ENCODE results near the gene ACP7. TPM values are rescaled to one million over a fixed set of nuclear protein-coding genes. Genes with fewer than 3 reads are reported as not detected.

Gene ACP7
- total RNA-seq, 2 donors from 2014 or later, result 0.80 TPM; not detected in 1

DNA sequence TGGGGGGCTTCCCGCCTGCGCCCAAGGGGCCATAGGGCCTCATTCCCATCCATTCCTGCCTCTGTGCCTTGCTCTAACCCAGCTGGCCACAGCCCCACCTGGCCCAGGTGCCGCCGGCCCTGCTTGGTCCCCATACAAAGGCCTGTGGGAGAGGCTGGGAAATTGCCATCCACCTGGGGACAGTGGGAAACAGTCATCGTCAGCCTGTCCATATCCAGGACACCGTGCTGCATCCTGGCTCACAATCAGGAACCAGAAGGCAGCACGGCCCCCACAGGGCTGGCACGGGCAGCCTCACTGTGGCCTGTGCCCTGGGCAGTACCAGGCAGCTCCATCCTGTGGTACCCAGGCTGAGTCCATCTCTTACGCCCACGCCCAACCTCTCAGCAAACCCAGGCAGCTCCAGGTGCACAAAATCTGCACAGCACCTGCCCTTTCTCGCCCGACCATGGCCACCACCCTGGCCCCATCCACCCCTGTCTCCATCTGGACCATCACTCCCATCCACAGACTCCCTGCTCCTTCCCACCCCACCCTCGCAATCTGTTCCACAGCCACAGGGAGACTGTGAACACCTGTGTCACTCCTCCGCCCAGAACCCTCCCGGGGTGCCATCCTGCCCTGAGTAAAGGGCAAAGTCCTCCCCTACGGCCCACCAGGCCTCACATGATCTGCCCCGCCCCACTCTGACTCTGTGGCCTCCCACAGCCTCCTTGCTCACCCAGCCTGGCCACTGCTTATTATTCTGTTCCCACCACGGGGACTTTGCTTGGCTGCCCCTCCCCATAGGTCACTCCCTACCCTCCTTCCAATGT, 30.7 kb upstream of the ACP7 start:
- intact Hi-C loops (cut with DNase I), result no loop called here
- Histone ChIP-seq H3K9me3 (no peaks in the 10 kb centered on the region), H3K27me3 (replicated peaks; ENCODE audit: insufficient read depth) (no peaks in the 10 kb centered on the region), H3K27ac (no peak overlapping the region), H3K36me3 (no peaks in the 10 kb centered on the region), H3K4me3 (no peak overlapping the region), H3K4me1 (replicated peaks) (no peaks in the 10 kb centered on the region)
- TF ChIP-seq POLR2AphosphoS5 (IDR thresholded peaks at IDR 0.05) (no peak), POLR2A (IDR thresholded peaks at IDR 0.05) (no peak)
- TF ChIP-seq, protein P1, sequence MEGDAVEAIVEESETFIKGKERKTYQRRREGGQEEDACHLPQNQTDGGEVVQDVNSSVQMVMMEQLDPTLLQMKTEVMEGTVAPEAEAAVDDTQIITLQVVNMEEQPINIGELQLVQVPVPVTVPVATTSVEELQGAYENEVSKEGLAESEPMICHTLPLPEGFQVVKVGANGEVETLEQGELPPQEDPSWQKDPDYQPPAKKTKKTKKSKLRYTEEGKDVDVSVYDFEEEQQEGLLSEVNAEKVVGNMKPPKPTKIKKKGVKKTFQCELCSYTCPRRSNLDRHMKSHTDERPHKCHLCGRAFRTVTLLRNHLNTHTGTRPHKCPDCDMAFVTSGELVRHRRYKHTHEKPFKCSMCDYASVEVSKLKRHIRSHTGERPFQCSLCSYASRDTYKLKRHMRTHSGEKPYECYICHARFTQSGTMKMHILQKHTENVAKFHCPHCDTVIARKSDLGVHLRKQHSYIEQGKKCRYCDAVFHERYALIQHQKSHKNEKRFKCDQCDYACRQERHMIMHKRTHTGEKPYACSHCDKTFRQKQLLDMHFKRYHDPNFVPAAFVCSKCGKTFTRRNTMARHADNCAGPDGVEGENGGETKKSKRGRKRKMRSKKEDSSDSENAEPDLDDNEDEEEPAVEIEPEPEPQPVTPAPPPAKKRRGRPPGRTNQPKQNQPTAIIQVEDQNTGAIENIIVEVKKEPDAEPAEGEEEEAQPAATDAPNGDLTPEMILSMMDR (IDR thresholded peaks at IDR 0.05), result no peak
- WGBS, result 84% methylated on average over 18 of the region's 18 CpGs
- DNase-seq (ENCODE audit: low spot score), result no peak

- TF ChIP-seq POLR2A (IDR thresholded peaks at IDR 0.05) (no peak), POLR2AphosphoS5 (IDR thresholded peaks at IDR 0.05) (no peak)
- TF ChIP-seq, protein P1 (IDR thresholded peaks at IDR 0.05), result no peak
- WGBS, result 96% methylated on average over 2 of the region's 2 CpGs
Measured at GRCh38 chr19:39054091-39054470, 30.1 kb upstream of the ACP7 start.

DNA sequence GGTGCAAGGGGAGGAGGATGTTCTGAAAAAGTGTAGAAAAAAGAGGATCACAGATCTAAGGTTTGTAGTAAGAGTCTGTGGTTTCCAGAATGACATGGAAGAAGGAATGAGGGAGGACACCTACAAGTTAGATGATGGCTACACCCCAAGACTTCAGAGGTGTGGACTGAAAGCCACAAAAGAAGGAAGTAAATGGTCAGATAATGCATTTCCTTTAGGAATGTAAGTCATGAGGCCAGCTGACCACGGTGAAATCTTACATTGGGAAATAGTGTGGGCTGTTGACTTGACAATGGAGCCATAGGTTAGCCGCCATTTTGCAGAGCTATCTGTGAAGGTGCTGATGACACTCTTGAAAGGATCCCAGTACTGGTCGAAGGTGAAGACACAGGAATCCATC, 26.6 kb upstream of the ACP7 start:
- TF ChIP-seq POLR2AphosphoS5 (IDR thresholded peaks at IDR 0.05) (no peak), POLR2A (IDR thresholded peaks at IDR 0.05) (no peak)
- TF ChIP-seq, protein P1 (IDR thresholded peaks at IDR 0.05), result no peak
- no peaks in the 10 kb centered on the region for H3K4me1 ChIP-seq (replicated peaks)
- H3K27ac ChIP-seq, result no peak overlapping the region
- H3K27me3 ChIP-seq (replicated peaks; ENCODE audit: insufficient read depth), result no peaks in the 10 kb centered on the region
- no peak overlapping the region for H3K4me3 ChIP-seq
- no peaks in the 10 kb centered on the region for H3K36me3 ChIP-seq
- no peak for DNase-seq (ENCODE audit: low spot score)
- intact Hi-C loops (cut with DNase I), result no loop called here
- 82% methylated on average over 3 of the region's 3 CpGs for WGBS
- H3K9me3 ChIP-seq, result no peaks in the 10 kb centered on the region

More at GRCh38 chr19:39054091-39054470, 30.1 kb upstream of the ACP7 start:
- Histone ChIP-seq H3K9me3 (no peaks in the 10 kb centered on the region), H3K36me3 (no peaks in the 10 kb centered on the region), H3K4me3 (no peak overlapping the region), H3K27me3 (replicated peaks; ENCODE audit: insufficient read depth) (no peaks in the 10 kb centered on the region), H3K27ac (no peak overlapping the region), H3K4me1 (replicated peaks) (no peaks in the 10 kb centered on the region)
- no peak for DNase-seq (ENCODE audit: low spot score)
- intact Hi-C loops (cut with DNase I), result no loop called here

DNA sequence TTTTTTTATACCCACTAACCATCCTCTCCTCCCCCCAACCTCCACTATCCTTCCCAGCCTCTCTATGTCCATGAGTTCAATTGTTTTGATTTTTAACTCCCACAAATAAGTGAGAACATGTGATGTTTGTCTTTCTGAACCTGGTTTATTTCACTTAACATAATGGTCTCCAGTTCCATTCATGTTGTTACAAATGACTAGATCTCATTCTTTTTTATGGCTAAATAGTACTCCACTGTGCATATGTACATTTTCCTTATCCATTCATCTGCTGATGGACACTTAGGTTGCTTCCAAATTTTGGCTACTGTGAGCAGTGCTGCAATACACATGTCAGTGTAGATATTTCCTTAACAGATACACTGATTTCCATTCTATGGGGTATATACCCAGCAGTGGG, 24.9 kb upstream of the ACP7 start:
- TF ChIP-seq, protein P1 (IDR thresholded peaks at IDR 0.05), result no peak
- Histone ChIP-seq H3K4me3 (no peak overlapping the region), H3K36me3 (no peaks in the 10 kb centered on the region), H3K9me3 (no peaks in the 10 kb centered on the region), H3K27me3 (replicated peaks; ENCODE audit: insufficient read depth) (no peaks in the 10 kb centered on the region), H3K4me1 (replicated peaks) (no peaks in the 10 kb centered on the region), H3K27ac (no peak overlapping the region)
- intact Hi-C loops (cut with DNase I), result no loop called here
- no peak for DNase-seq (ENCODE audit: low spot score)

DNA sequence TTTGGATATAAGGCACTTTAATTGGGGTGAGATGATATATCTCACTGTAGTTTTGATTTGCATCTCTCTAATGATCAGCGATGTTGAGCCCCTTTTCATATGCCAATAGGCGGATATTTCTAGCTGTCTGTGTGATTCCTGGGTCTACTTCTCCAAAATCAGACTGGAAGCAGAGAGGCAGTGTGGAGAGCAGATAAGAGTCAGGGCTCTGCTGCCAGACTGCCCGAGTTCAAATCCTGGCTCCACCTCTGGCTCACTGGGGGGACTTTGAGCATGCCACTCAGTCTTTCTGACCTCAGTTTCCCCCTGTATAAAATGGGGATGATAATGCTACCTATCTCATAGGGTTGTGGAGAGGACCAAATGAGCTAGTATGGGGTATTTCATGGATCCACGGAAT, 24.0 kb upstream of the ACP7 start:
- intact Hi-C loops (cut with DNase I), result no loop called here
- no peaks in the 10 kb centered on the region for H3K27me3 ChIP-seq (replicated peaks; ENCODE audit: insufficient read depth)
- no peak overlapping the region for H3K4me3 ChIP-seq
- H3K36me3 ChIP-seq, result no peaks in the 10 kb centered on the region
- no peaks in the 10 kb centered on the region for H3K4me1 ChIP-seq (replicated peaks)
- DNase-seq (ENCODE audit: low spot score), result no peak
- no peak overlapping the region for H3K27ac ChIP-seq
- H3K9me3 ChIP-seq, result no peaks in the 10 kb centered on the region
- TF ChIP-seq POLR2A (IDR thresholded peaks at IDR 0.05) (no peak), POLR2AphosphoS5 (IDR thresholded peaks at IDR 0.05) (no peak)
- TF ChIP-seq, protein P1 (IDR thresholded peaks at IDR 0.05), result no peak
- 80% methylated on average over 4 of the region's 4 CpGs for WGBS

Data from prostate gland (tissue), 2 donors.